CD4-positive, CD25-positive, alpha-beta regulatory T cell (primary cell): ENCODE measurements around the gene SMAP2. TPM values are rescaled to one million over a fixed set of nuclear protein-coding genes. Genes with fewer than 3 reads are reported as not detected.

Experiments used
- ATAC-seq, 2 donors: fragments of 150-1000 bp; cut with Tn5 transposase; one replicate each; pipeline ENCODE4 v1.10.0; 2021; ENCODE audit warnings: low read depth in 2 of 2, moderate number of reproducible peaks in 2 of 2, moderate library complexity in 1 of 2
- DNase-seq, 3 donors: peaks; one replicate each; pipeline versions ENCODE4 v3.0.0 to v3.0.0-alpha.2; 2012 to 2022; ENCODE audit warnings: mixed read lengths in 1 of 3
- H3K27ac ChIP-seq: one replicate; pipeline ENCODE4 v1.7.0; 2013; ENCODE audit warnings: mild to moderate bottlenecking, low read length; ENCODE audit not compliant: insufficient read depth, poor library complexity, severe bottlenecking
- H3K27me3 ChIP-seq: one replicate; pipeline ENCODE4 v1.7.0; 2013; ENCODE audit warnings: low read length; ENCODE audit not compliant: control insufficient read depth, insufficient read depth
- H3K36me3 ChIP-seq: one replicate; pipeline ENCODE4 v1.7.0; 2013; ENCODE audit warnings: mild to moderate bottlenecking, low read length, moderate library complexity; ENCODE audit not compliant: control insufficient read depth, insufficient read depth
- H3K4me1 ChIP-seq: 2 replicates; pipeline ENCODE4 v1.7.0; 2013; ENCODE audit warnings: mild to moderate bottlenecking, low read length; ENCODE audit not compliant: insufficient read depth, control insufficient read depth, poor library complexity, severe bottlenecking
- H3K4me3 ChIP-seq: one replicate; pipeline ENCODE4 v1.7.0; 2013; ENCODE audit warnings: low read depth, mild to moderate bottlenecking, low read length, moderate library complexity
- H3K9me3 ChIP-seq, 2 experiments: 1 replicate in 1 of 2; 2 replicates in 1 of 2; pipeline ENCODE4 v1.7.0; 2013; ENCODE audit warnings: low read length in 2 of 2, mild to moderate bottlenecking in 1 of 2, moderate library complexity in 1 of 2; ENCODE audit not compliant: control insufficient read depth in 2 of 2
- H3K27ac Mint-ChIP-seq, 3 donors: one replicate each; pipeline ENCODE4 v1.8.0; 2020 to 2022; ENCODE audit warnings: mild to moderate bottlenecking in 3 of 3, mixed read lengths in 3 of 3, moderate library complexity in 2 of 3
- H3K27me3 Mint-ChIP-seq: one replicate; pipeline ENCODE4 v1.8.0; 2022; ENCODE audit warnings: mild to moderate bottlenecking, mixed read lengths
- H3K36me3 Mint-ChIP-seq: one replicate; pipeline ENCODE4 v1.8.0; 2020; ENCODE audit warnings: mixed read lengths
- H3K4me1 Mint-ChIP-seq, 4 donors: one replicate each; pipeline ENCODE4 v1.8.0; 2020 to 2022; ENCODE audit warnings: mixed read lengths in 4 of 4, mild to moderate bottlenecking in 1 of 4
- H3K4me3 Mint-ChIP-seq, 4 donors: one replicate each; pipeline ENCODE4 v1.8.0; 2020 to 2022; ENCODE audit warnings: mild to moderate bottlenecking in 4 of 4, mixed read lengths in 4 of 4, moderate library complexity in 3 of 4
- H3K9me3 Mint-ChIP-seq, 7 donors: one replicate each; pipeline ENCODE4 v1.8.0; 2020 to 2022; ENCODE audit warnings: mixed read lengths in 7 of 7, mild to moderate bottlenecking in 3 of 7, moderate library complexity in 2 of 7
- polyA plus RNA-seq, 4 donors: library from polyadenylated mRNA; unstranded; fragments of 300-500 nt; fragmentation: Illumina TruSeq; gene quantifications; one replicate each; pipeline ENCODE4 v1.2.3, GENCODE V29; 2021
- total RNA-seq: library from RNA; stranded (reverse); gene quantifications from one replicate; pipeline ENCODE4 v1.2.3, GENCODE V29; 2022

SMAP2 gene
- total and polyA plus RNA-seq, 5 donors from 2014 or later: 297 to 472 (median 398) TPM

GRCh38 chr1:40372658-40373322, 737 bp upstream of the SMAP2 start:
- Mint-ChIP-seq H3K9me3 (peaks cover 0 to 4% (median 0%) of the 10 kb centered on the region in 7 donors), H3K27ac (peak overlapping the region in 2 of 3 donors; percentile 95 to 98), H3K4me3 (peak overlapping the region; percentile 84 to 98 (median 92)), H3K27me3 (peaks cover 5% of the 10 kb centered on the region), H3K36me3 (peaks cover 24% of the 10 kb centered on the region), H3K4me1 (peaks cover 19 to 48% (median 25%) of the 10 kb centered on the region in 4 donors)
- DNase-seq: peak in 1 of 3 donors; percentile 11
- Histone ChIP-seq H3K27me3 (no peaks in the 10 kb centered on the region), H3K27ac (peak overlapping the region; percentile 99), H3K4me3 (peak overlapping the region; percentile 86), H3K4me1 (peaks cover 36% of the 10 kb centered on the region), H3K9me3 (no peaks in the 10 kb centered on the region), H3K36me3 (peaks cover 11% of the 10 kb centered on the region)
- no peak for ATAC-seq

- no peak for DNase-seq
- Mint-ChIP-seq H3K4me1 (peaks cover 23 to 83% (median 47%) of the 10 kb centered on the region in 4 donors), H3K4me3 (peak overlapping the region; percentile 84 to 100 (median 93)), H3K27me3 (peaks cover 5% of the 10 kb centered on the region), H3K27ac (peak overlapping the region; percentile 86 to 98 (median 95)), H3K36me3 (peaks cover 41% of the 10 kb centered on the region), H3K9me3 (peaks cover 0 to 4% (median 0%) of the 10 kb centered on the region in 7 donors)
- ATAC-seq: no peak
- Histone ChIP-seq H3K27me3 (no peaks in the 10 kb centered on the region), H3K9me3 (no peaks in the 10 kb centered on the region), H3K4me3 (peak overlapping the region; percentile 82), H3K4me1 (peaks cover 83% of the 10 kb centered on the region), H3K27ac (peak overlapping the region; percentile 99), H3K36me3 (peaks cover 15% of the 10 kb centered on the region)
Observed at GRCh38 chr1:40377512-40377911, 4.0 kb downstream of the SMAP2 start.

- Histone ChIP-seq H3K4me3 (peak overlapping the region; percentile 82), H3K9me3 (no peaks in the 10 kb centered on the region), H3K4me1 (peaks cover 100% of the 10 kb centered on the region), H3K27ac (peak overlapping the region; percentile 99), H3K36me3 (peaks cover 26% of the 10 kb centered on the region), H3K27me3 (no peaks in the 10 kb centered on the region)
- H3K27me3 Mint-ChIP-seq: no peaks in the 10 kb centered on the region
- ATAC-seq (no peak), DNase-seq (no peak)
- peak overlapping the region; percentile 97 to 99 (median 98) for H3K27ac Mint-ChIP-seq
- peaks cover 20 to 95% (median 60%) of the 10 kb centered on the region in 4 donors for H3K4me1 Mint-ChIP-seq
- no peaks in the 10 kb centered on the region for H3K9me3 Mint-ChIP-seq
- H3K4me3 Mint-ChIP-seq: peak overlapping the region; percentile 84 to 100 (median 93)
- H3K36me3 Mint-ChIP-seq: peaks cover 40% of the 10 kb centered on the region
Observed at GRCh38 chr1:40379785-40380452, 6.4 kb downstream of the SMAP2 start.

- Mint-ChIP-seq H3K27ac (peak overlapping the region; percentile 97 to 99 (median 98)), H3K36me3 (peaks cover 37% of the 10 kb centered on the region), H3K9me3 (no peaks in the 10 kb centered on the region), H3K4me3 (peak overlapping the region; percentile 84 to 100 (median 96)), H3K4me1 (peaks cover 23 to 98% (median 66%) of the 10 kb centered on the region in 4 donors), H3K27me3 (no peaks in the 10 kb centered on the region)
- Histone ChIP-seq H3K27ac (peak overlapping the region; percentile 99), H3K9me3 (no peaks in the 10 kb centered on the region), H3K4me3 (peak overlapping the region; percentile 95), H3K4me1 (peaks cover 97% of the 10 kb centered on the region), H3K36me3 (peaks cover 29% of the 10 kb centered on the region), H3K27me3 (no peaks in the 10 kb centered on the region)
- ATAC-seq (no peak), DNase-seq (no peak)
Observed at GRCh38 chr1:40380817-40381216, 7.3 kb downstream of the SMAP2 start.

- H3K36me3 ChIP-seq: peaks cover 25% of the 10 kb centered on the region
- ATAC-seq (peak; percentile 67 to 72), DNase-seq (peak in 2 of 3 donors; percentile 74 to 85)
- H3K4me1 ChIP-seq: peaks cover 96% of the 10 kb centered on the region
- H3K27me3 ChIP-seq: no peaks in the 10 kb centered on the region
- Mint-ChIP-seq H3K27me3 (no peaks in the 10 kb centered on the region), H3K9me3 (no peaks in the 10 kb centered on the region), H3K4me3 (peak overlapping the region; percentile 84 to 100 (median 96)), H3K27ac (peak overlapping the region; percentile 97 to 99 (median 98)), H3K4me1 (peaks cover 25 to 97% (median 68%) of the 10 kb centered on the region in 4 donors), H3K36me3 (peaks cover 36% of the 10 kb centered on the region)
- peak overlapping the region; percentile 99 for H3K27ac ChIP-seq
- H3K4me3 ChIP-seq: peak overlapping the region; percentile 95
- H3K9me3 ChIP-seq: no peaks in the 10 kb centered on the region
Observed at GRCh38 chr1:40381268-40382107, 8.0 kb downstream of the SMAP2 start.

- peak in 1 of 3 donors; percentile 33 for DNase-seq
- Histone ChIP-seq H3K9me3 (no peaks in the 10 kb centered on the region), H3K36me3 (peaks cover 23% of the 10 kb centered on the region), H3K27me3 (no peaks in the 10 kb centered on the region), H3K4me3 (peak overlapping the region; percentile 95), H3K4me1 (peaks cover 96% of the 10 kb centered on the region), H3K27ac (peak overlapping the region; percentile 99)
- Mint-ChIP-seq H3K4me3 (peak overlapping the region; percentile 84 to 100 (median 96)), H3K36me3 (peaks cover 34% of the 10 kb centered on the region), H3K27ac (peak overlapping the region; percentile 97 to 99 (median 98)), H3K4me1 (peaks cover 23 to 96% (median 66%) of the 10 kb centered on the region in 4 donors), H3K27me3 (no peaks in the 10 kb centered on the region), H3K9me3 (no peaks in the 10 kb centered on the region)
- no peak for ATAC-seq
Observed at GRCh38 chr1:40382108-40382460, 8.6 kb downstream of the SMAP2 start.

- H3K9me3 Mint-ChIP-seq: no peaks in the 10 kb centered on the region
- H3K27ac ChIP-seq: peak overlapping the region; percentile 99
- DNase-seq (no peak), ATAC-seq (no peak)
- H3K27ac Mint-ChIP-seq: peak overlapping the region; percentile 97 to 99 (median 98)
- H3K9me3 ChIP-seq: no peaks in the 10 kb centered on the region
- no peaks in the 10 kb centered on the region for H3K27me3 ChIP-seq
- H3K36me3 Mint-ChIP-seq: peaks cover 28% of the 10 kb centered on the region
- H3K4me3 Mint-ChIP-seq: peak overlapping the region; percentile 84 to 100 (median 96)
- peaks cover 96% of the 10 kb centered on the region for H3K4me1 ChIP-seq
- peak overlapping the region; percentile 95 for H3K4me3 ChIP-seq
- no peaks in the 10 kb centered on the region for H3K27me3 Mint-ChIP-seq
- peaks cover 18% of the 10 kb centered on the region for H3K36me3 ChIP-seq
- peaks cover 23 to 95% (median 63%) of the 10 kb centered on the region in 4 donors for H3K4me1 Mint-ChIP-seq
Observed at GRCh38 chr1:40382601-40383000, 9.1 kb downstream of the SMAP2 start.
